Smooth muscle cell of bladder (primary cell): Measurements from ENCODE around the gene PTPRC. TPM values are rescaled to one million over a fixed set of nuclear protein-coding genes. Genes with fewer than 3 reads are reported as not detected.

ENCODE experiments used
- total RNA-seq: library from RNA; depleted of rRNA; stranded (reverse); fragments of >200 nt; gene quantifications from 2 replicates; pipeline ENCODE4 v1.2.3, GENCODE V29; 2014

Gene PTPRC, protein sequence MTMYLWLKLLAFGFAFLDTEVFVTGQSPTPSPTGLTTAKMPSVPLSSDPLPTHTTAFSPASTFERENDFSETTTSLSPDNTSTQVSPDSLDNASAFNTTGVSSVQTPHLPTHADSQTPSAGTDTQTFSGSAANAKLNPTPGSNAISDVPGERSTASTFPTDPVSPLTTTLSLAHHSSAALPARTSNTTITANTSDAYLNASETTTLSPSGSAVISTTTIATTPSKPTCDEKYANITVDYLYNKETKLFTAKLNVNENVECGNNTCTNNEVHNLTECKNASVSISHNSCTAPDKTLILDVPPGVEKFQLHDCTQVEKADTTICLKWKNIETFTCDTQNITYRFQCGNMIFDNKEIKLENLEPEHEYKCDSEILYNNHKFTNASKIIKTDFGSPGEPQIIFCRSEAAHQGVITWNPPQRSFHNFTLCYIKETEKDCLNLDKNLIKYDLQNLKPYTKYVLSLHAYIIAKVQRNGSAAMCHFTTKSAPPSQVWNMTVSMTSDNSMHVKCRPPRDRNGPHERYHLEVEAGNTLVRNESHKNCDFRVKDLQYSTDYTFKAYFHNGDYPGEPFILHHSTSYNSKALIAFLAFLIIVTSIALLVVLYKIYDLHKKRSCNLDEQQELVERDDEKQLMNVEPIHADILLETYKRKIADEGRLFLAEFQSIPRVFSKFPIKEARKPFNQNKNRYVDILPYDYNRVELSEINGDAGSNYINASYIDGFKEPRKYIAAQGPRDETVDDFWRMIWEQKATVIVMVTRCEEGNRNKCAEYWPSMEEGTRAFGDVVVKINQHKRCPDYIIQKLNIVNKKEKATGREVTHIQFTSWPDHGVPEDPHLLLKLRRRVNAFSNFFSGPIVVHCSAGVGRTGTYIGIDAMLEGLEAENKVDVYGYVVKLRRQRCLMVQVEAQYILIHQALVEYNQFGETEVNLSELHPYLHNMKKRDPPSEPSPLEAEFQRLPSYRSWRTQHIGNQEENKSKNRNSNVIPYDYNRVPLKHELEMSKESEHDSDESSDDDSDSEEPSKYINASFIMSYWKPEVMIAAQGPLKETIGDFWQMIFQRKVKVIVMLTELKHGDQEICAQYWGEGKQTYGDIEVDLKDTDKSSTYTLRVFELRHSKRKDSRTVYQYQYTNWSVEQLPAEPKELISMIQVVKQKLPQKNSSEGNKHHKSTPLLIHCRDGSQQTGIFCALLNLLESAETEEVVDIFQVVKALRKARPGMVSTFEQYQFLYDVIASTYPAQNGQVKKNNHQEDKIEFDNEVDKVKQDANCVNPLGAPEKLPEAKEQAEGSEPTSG (N-terminal part only)
- total RNA-seq, result under 0.01 TPM in 1 of 2 replicates, not detected in the other

DNA sequence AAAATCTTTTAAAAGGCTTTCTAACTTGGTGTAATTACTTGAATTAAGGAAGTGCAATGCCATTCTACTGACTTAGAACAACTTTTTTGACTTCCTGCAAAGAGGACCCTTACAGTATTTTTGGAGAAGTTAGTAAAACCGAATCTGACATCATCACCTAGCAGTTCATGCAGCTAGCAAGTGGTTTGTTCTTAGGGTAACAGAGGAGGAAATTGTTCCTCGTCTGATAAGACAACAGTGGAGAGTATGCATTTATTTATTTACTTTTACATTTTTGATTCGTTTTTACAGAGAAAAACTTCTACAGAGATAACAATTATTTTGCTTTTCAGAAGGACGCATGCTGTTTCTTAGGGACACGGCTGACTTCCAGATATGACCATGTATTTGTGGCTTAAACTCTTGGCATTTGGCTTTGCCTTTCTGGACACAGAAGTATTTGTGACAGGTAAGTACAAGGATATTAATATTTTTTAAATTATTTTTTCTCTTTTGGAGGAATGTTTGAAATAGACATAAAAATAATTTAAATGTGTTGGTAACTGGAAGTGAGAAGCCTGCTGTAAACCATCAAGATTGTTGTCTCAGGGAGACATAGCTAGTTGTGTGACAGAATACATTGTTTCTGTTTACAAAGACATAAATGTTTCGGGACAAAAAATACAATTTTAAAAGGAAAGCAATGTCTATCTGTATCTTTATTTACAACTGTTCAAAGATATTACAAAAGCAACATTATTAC is at the start of gene PTPRC:
Gene PTPRC (plus strand): TSS at position 147 of the 742 bp plus-strand sequence. CDS start 229 bp downstream, at position 376.

Other genes starting within 250 kb of the PTPRC start
- not detected in 2 replicates for gene ATP6V1G3, start 98.4 kb upstream of the PTPRC start, total RNA-seq